Peyer's patch (tissue), 4 donors: ENCODE measurements around the gene DAB1. TPM values are rescaled to one million over a fixed set of nuclear protein-coding genes. Genes with fewer than 3 reads are reported as not detected.

ENCODE experiments used
- DNase-seq, 3 donors: peaks; one replicate each; pipeline ENCODE4 v3.0.0-alpha.2; 2017 to 2019
- H3K27ac ChIP-seq, 4 donors: fragments of 200-600 bp; sonication (generic); one replicate each; pipeline ENCODE4 v1.5.1; 2016 to 2019
- H3K27me3 ChIP-seq, 2 donors: fragments of 200-600 bp; sonication (generic); one replicate each; pipeline ENCODE4 v1.5.1; 2019
- H3K36me3 ChIP-seq, 3 donors: fragments of 200-600 bp; sonication (generic); one replicate each; pipeline ENCODE4 v1.5.1; 2016 to 2019
- H3K4me1 ChIP-seq, 4 donors: fragments of 200-600 bp; sonication (generic); one replicate each; pipeline ENCODE4 v1.5.1; 2016 to 2019
- H3K4me3 ChIP-seq, 4 donors: fragments of 200-600 bp; sonication (generic); 1 replicate in 3 of 4; 2 replicates in 1 of 4; pipeline ENCODE4 v1.5.1; 2016 to 2019; ENCODE audit warnings: mild to moderate bottlenecking in 1 of 4
- H3K9me3 ChIP-seq, 4 donors: fragments of 200-600 bp; sonication (generic); one replicate each; pipeline ENCODE4 v1.5.1; 2016 to 2019; ENCODE audit warnings: mild to moderate bottlenecking in 1 of 4
- CTCF ChIP-seq, 6 experiments: fragments of 450-650 bp in 4 of 6; fragments of 200-600 bp in 2 of 6; sonication (generic) in 1 of 6; IDR thresholded peaks; one replicate each; pipeline ENCODE4 v1.5.1; 2017 to 2019; ENCODE audit warnings: antibody characterized with exemption in 6 of 6, mild to moderate bottlenecking in 3 of 6, moderate library complexity in 1 of 6
- POLR2A ChIP-seq, 2 donors: fragments of 450-650 bp; IDR thresholded peaks; one replicate each; pipeline ENCODE4 v1.5.1; 2017; ENCODE audit warnings: antibody characterized with exemption in 2 of 2, mild to moderate bottlenecking in 2 of 2, moderate library complexity in 2 of 2
- total RNA-seq, 4 donors: library from RNA; depleted of rRNA; stranded (reverse); fragments of >200 nt; gene quantifications; one replicate each; pipeline ENCODE4 v1.1.0, GENCODE V29; 2016

The DAB1 gene
- total RNA-seq, 4 donors from 2014 or later: 4.1 to 75.3 (median 63.9) TPM

GRCh38 chr1:57163789-57164188, 260.1 kb downstream of the DAB1 start:
- Histone ChIP-seq H3K36me3 (no peaks in the 10 kb centered on the region), H3K9me3 (no peaks in the 10 kb centered on the region), H3K27ac (peak overlapping the region in 1 of 4 donors; percentile 64), H3K27me3 (no peaks in the 10 kb centered on the region), H3K4me3 (no peak overlapping the region), H3K4me1 (peaks cover 0 to 12% (median 0%) of the 10 kb centered on the region in 4 donors)
- DNase-seq: no peak
- TF ChIP-seq CTCF (IDR thresholded peaks at IDR 0.05) (no peak), POLR2A (IDR thresholded peaks at IDR 0.05) (no peak)

GRCh38 chr1:57163325-57163724, 260.5 kb downstream of the DAB1 start:
- TF ChIP-seq POLR2A (IDR thresholded peaks at IDR 0.05) (no peak), CTCF (IDR thresholded peaks at IDR 0.05) (no peak)
- peaks cover 0 to 17% (median 0%) of the 10 kb centered on the region in 4 donors for H3K4me1 ChIP-seq
- H3K27me3 ChIP-seq: no peaks in the 10 kb centered on the region
- DNase-seq: no peak
- H3K4me3 ChIP-seq: no peak overlapping the region
- H3K36me3 ChIP-seq: no peaks in the 10 kb centered on the region
- H3K27ac ChIP-seq: peak overlapping the region in 2 of 4 donors; percentile 42 to 64
- no peaks in the 10 kb centered on the region for H3K9me3 ChIP-seq

- Histone ChIP-seq H3K4me1 (peaks cover 0 to 17% (median 1%) of the 10 kb centered on the region in 4 donors), H3K27me3 (no peaks in the 10 kb centered on the region), H3K9me3 (no peaks in the 10 kb centered on the region), H3K4me3 (no peak overlapping the region), H3K36me3 (no peaks in the 10 kb centered on the region), H3K27ac (peak overlapping the region in 2 of 4 donors; percentile 42 to 64)
- TF ChIP-seq CTCF (IDR thresholded peaks at IDR 0.05): no peak
- no peak for TF ChIP-seq POLR2A (IDR thresholded peaks at IDR 0.05)
- DNase-seq: peak in 2 of 3 donors; percentile 58 to 63
These were observed 261.1 kb downstream of the DAB1 start for GRCh38 chr1:57162607-57163261.

GRCh38 chr1:57160594-57160993, 263.3 kb downstream of the DAB1 start:
- no peak for DNase-seq
- Histone ChIP-seq H3K9me3 (no peaks in the 10 kb centered on the region), H3K27ac (no peak overlapping the region), H3K36me3 (no peaks in the 10 kb centered on the region), H3K4me3 (no peak overlapping the region), H3K4me1 (peaks cover 0 to 17% (median 2%) of the 10 kb centered on the region in 4 donors), H3K27me3 (no peaks in the 10 kb centered on the region)
- TF ChIP-seq CTCF (IDR thresholded peaks at IDR 0.05) (no peak), POLR2A (IDR thresholded peaks at IDR 0.05) (no peak)

GRCh38 chr1:57158604-57158998, 265.3 kb downstream of the DAB1 start:
- no peak for TF ChIP-seq CTCF (IDR thresholded peaks at IDR 0.05)
- no peak for TF ChIP-seq POLR2A (IDR thresholded peaks at IDR 0.05)
- Histone ChIP-seq H3K4me1 (peaks cover 0 to 14% (median 2%) of the 10 kb centered on the region in 4 donors), H3K4me3 (no peak overlapping the region), H3K27me3 (no peaks in the 10 kb centered on the region), H3K36me3 (no peaks in the 10 kb centered on the region), H3K9me3 (no peaks in the 10 kb centered on the region), H3K27ac (peak overlapping the region in 2 of 4 donors; percentile 1 to 17)
- DNase-seq: no peak
